Neural progenitor cell (in vitro differentiated cells): ENCODE results near the gene PSPN.

Experiments used
- EZH2 ChIP-seq: fragments of 200-600 bp; sonication (generic); IDR thresholded peaks from 2 replicates; pipeline ENCODE4 v1.6.1; 2017; ENCODE audit warnings: antibody characterized with exemption, mild to moderate bottlenecking, moderate library complexity
- EZH2phosphoT487 ChIP-seq: fragments of 200-600 bp; sonication (generic); IDR thresholded peaks from 2 replicates; pipeline ENCODE4 v1.6.1; 2017; ENCODE audit warnings: antibody characterized with exemption

GRCh38 chr19:6326815-6327214, 48.9 kb downstream of the PSPN start:
- TF ChIP-seq EZH2 (no peak), EZH2phosphoT487 (no peak)
